DMS79 (cell line): ENCODE measurements around the gene ARHGEF19.
"Not testable (repeated sequence)": the region's sequence is repeated elsewhere in the genome, so short reads cannot be mapped to it uniquely, and the experiment has no call there.

Experiments
- DNase-seq: peaks from one replicate; lab custom pipeline; 2025; lab: John Stamatoyannopoulos, UW

ARHGEF19 gene

DNA sequence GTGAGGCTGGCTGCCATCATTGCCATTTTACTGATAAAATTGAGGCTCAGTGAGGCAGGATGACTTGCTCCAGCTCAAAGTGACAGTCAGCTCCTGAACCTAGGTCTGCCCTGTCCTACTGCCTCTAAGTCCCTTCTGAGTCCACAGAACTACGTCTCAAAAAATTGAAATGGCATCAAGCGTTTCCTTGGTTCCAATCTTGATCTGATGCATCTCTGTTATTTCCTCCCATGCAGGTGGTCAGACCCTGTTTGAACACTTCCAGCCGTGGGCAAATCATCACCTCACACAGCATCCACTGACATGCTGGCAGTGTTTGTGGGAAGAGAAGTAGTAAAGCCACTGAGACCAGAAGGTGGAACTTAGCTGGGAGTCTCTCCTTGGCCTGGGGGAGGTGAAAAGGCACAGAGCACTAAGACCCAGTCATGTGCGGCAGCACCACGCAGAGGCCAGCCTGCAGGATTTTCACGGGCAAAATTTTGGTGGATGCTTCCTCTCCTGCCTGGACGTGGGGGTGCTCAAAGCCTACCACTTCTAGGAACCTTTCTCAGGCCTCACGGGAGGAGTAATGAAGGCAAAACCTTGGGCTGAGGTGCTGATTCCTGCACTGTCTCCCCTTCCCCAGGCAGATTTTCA lies 32.3 kb upstream of the ARHGEF19 start:
- no peak for DNase-seq

DNA sequence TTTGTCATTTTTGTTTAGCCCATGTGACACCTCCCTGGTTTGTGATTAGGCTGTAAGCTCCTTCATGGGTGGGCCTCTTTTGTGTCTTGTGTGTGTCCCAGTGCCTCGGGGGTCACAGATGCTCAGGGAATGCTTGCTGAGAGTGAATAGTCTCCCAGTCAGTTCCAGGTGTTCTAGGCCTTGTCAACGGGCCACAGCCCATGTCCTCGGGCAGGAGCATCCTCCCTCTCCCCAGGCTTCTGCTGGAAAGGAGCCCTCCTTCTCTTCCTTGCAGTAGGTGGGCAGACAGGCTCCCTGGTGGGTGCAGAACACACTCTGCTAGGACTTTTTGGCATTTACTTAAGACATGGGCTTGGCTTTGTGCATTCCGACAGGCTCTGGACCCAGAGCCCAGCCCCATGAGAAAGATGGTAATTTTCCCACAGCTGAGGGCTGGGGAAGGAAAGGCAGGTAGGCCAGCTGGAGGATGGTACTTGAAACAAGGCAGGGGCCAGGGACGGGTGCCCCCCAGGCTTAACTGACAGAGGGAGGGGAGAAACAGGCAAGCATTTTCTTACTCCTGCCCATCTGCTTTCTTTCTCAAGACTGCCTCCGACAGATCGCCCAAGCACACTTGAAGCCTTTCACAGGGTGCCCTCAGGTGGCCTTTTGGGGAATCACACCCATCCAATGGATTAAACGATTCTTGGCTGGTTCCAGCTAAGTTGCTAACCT lies 31.6 kb upstream of the ARHGEF19 start:
- DNase-seq: peak; percentile 49

DNA sequence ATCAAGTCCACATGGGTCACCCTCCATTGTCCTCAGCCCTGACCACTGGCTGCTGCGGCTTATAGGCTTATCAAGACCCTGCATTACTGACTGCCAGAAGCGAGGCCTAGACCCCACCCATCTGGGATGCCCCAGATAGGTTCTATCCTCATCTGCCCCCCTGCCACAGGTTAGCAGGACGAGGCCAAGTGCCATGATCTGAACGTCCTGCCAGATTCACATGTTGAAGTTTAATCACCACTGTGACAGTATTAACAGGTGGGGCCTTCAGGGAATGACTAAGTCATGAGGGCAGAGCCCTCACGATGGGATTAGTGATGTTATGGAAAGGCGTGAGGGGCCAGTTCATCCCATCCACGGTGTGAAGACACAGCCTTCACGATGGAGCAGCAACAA lies 30.8 kb upstream of the ARHGEF19 start:
- no peak for DNase-seq

DNA sequence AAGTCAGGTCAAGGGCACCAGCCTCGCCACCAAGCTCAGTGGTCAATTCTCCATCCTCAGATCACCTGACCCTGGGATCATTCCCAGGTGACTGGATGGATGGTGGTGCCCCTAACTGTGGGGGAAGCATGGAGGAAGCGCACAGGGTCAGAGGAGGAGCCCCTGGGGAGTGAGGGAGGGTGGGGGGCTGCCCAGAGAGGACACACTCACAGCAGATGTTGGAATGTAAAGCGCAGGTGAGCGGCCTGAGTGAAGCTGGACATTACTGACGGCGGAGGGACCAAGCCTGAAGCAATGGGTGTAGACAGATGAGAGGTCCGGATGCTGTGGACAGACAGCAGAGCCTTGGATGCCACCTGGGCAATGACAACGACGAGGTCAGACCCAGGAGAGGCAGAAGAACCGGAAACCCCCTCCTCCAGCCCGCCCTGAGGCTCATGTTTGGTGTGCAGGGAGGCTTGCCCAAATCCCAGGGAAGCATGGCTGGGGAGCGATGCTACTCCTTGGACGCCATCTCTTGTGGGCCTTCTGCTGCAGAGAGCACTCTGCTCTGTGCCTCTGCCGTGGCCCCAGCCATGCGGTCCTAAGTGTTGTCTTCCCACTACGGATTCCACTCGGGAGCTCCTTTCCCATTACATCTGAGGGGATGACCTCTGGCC lies 30.2 kb upstream of the ARHGEF19 start:
- DNase-seq: no peak

DNA sequence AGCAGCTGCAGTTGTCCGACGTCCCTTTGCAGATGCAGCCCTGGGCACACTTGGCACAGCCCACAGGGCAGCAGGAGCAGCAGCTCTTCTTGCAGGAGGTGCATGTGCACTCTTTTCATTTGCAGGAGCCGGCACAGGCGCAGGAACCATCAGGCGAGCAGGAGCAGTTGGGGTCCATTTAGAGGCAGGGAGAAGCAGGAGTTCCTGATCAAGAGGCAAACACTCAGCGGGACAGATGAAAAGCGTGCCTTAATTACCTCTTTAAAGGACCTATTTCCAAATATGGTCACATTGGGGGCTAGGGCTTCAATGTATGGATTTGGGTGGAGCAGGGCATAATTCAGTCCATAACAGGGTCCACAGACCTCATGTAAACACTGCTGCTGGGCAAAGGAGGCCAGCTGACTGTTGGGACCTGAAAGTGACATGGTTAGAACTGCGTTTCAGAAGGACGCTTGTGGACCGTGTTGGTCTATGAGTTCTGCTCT lies 28.8 kb upstream of the ARHGEF19 start:
- DNase-seq: peak; percentile 22

DNA sequence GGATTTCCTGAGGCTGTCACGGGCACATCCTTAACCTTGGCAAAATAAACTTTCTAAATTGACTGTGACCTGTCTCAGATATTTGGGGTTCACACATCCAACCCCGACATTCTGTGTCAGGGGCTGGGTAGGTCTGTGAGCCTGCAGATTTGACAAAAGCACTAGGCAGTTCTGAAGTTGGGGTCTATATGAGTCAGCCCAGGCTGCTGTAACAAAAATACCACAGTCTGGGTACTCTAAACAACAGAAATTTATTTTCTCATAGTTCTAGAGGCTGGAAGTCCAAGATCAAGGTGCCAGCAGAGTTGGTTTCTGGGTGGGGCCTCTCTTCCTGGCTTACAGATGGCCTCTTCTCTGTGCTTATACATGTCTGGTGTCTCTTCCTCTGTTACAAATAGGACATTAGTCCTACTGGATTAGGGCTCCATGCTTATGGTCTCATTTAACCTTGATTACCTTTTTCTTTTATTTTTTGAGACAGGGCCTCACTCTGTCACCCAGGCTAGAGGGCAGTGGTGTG lies 27.6 kb upstream of the ARHGEF19 start:
- no peak for DNase-seq

DNA sequence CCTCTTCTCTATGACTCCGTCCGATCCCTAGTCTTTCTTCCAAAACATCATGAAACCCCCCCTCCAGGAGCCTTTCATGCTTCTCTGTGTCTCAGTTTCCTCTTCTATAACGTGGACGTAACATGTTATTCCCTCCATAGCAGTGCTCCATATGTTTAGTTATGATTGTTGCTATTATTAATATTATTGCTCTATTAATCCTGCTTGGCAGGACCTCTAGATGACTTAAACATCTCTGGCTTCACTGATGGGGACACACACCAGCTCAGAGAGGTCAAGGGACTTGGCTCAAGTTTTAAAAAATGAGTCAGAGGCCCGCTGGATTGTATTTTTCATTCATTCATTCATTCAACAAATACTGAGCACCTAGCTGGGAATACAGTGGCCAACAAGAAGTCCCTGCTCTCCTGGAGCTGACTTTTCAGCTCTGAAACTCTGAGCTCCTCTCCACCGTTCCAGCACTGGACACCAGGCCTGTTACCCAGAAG lies 24.9 kb upstream of the ARHGEF19 start:
- DNase-seq: no peak

DNA sequence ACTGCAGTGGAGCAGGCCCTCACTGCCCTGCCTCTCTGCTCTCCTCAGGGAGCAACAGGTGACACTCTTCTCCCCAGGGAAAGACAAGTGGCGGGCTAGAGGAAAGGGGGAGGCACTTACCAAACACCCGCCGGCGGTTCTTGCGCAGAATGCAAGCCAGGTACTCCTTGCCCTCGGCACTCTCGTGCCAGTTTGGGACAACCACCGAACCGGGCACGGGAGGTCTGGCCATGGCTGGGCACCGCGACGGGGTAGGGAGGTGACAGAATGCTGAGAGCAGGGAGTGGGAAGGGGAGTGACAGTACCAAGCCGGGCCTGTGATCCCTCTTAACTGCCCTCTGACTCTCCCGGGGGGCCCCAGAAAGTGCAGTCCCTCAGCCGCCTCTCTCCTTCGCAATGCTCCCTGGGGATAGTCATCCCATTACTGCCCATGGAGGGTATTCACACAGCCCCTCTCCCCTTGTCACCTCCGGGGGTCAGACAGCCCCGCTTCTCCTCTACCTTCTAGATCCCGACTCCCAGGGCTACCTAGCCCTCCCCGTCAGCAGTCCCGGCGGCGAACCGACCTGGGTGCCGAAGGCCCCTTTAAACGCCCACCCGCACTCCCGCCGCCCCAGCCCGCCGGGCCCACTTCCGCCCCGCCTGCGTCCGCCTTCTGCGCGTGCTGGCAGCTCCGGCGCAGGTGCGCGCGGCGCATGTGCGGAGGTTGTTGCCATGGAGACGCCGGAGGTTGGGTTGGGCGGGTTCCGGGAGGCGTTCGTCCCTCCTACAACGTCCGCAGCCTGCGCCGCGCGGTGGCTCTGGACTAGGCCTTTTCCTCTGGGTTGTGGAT lies 24.3 kb upstream of the ARHGEF19 start, which contains the start of gene CPLANE2:
Gene CPLANE2, minus strand, starts transcription at position 673 of the 832 bp plus-strand sequence. Its CDS starts 441 bp downstream, at position 232.
- peak; percentile 83 for DNase-seq

DNA sequence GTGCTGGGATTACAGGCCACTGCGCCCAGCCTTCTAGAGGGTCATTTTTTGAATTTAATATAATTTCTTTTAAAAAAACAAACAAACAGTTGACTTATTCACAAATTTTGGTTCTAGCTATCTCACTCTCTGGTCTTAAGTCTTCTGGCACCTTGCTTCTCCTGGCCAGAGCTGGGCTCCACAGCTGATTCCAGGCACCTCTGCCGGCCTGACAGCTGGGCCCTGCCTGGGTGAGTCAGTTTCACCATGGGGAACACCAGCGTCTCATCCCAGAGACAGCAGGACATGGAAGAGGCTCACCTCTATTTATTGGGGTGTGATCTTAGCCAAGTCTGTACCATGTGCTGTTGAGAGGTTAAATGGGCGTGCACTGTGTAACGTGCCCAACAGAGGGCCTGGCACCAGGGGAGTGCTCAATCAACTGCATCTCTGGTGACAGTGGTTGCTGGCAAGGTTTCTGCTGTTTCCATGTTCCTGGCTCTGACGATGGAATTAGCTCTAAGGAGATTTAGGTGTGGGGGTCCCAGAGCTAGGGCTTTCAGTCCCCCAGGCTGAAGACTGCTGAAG lies 23.6 kb upstream of the ARHGEF19 start:
- DNase-seq: peak; percentile 83

DNA sequence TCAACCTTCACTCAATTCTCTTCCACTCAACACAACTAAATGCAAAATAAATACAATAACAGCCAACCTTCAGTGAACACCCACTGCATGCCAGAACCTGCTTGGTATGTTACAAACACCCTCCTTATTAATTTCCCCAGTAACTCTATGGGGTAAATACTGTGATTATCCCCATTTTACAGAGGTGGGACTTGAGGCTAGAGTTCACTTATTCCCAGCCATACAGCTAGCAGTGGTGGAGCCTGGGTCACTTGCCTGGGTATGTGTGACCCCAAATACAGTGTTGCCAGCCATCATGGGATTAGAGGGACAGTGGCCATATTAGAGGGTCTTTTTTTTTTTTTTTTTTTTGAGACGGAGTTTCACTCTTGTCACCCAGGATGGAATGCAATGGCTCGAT lies 22.9 kb upstream of the ARHGEF19 start:
- no peak for DNase-seq

DNA sequence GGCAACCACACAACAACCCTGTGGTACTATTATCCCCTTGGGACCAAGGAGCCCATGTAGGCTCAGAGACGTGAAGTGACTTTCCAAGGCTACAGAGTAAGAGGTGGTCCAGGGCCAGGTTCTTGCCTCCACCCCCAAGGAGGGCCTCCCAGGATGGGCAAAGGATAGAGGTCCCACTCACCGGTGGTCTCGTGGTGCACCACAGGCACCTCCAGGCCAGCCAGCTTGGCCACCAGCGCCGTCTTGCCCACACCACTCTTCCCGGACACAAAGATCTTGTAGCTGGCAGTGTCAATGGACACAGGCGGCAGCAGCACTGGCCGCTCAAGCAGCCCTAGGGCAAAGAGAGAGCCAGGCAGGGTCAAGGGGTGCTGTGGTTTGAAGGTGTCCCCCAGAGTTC lies 21.0 kb upstream of the ARHGEF19 start:
- no peak for DNase-seq

DNA sequence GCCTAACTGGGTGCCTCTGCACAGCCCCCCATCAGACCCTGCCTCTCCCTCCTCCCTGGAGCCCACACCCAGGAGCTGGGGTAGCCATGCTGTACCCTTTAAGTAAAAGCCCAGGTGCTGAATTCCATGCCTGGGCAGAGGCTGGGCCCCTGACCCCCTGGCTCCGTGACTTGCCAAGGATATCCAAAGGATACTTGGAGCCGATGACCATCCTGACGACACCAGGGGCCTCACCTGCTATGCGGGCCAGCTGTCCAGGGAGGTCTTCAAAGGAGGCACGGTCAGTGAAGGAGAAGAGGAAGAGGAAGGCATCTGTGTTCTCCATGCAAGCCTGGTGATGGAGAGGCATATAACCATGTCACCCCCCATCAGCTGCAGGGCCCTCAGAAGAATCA lies 19.9 kb upstream of the ARHGEF19 start:
- no peak for DNase-seq

DNA sequence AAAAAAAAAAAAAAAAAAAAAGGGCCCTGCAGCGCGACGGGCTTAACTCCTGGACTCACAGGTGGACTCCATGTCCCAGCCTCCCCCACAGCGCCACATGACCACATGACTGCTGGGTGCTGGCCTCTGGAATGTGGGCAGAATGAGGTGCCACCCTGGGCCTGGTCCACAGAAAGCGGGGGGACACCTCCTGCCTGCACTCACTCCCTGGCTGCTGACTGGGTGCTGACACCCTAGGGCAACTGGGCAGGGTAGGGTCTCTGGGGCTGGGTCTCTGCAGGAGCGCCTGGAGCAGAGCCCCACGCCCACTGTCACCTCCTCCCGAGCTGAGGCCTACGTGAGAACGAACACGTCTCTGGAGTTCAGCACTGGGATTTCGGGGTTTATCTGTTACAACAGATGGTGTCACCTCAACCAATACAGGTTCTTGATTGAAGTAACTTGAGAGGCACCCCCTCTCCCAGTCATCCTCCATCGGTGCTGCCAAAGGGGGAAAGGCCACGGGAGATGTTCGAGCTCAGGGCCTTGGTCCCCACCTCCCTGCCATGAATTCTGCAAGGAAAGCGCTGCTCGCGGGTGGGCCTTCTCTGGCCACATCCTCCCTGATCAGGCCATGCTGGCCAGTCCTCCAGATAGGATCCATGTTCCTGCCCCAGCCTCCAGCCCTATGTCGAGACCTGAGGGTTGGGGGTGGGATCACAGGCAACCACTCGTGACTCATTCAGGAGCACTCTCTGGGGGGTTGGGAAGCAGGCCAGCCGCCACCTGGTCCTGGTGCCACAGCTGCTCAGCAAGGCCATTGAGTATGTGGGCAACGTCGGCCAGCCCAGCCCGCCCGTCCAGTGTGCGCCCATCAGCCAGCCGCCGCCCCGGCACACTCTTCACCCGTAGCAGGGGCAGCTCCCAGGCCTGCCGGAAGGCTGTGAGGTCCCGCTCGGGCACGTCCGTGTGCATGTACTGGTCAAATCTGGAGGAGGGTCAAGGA lies 19.2 kb upstream of the ARHGEF19 start:
- DNase-seq: no peak

DNA sequence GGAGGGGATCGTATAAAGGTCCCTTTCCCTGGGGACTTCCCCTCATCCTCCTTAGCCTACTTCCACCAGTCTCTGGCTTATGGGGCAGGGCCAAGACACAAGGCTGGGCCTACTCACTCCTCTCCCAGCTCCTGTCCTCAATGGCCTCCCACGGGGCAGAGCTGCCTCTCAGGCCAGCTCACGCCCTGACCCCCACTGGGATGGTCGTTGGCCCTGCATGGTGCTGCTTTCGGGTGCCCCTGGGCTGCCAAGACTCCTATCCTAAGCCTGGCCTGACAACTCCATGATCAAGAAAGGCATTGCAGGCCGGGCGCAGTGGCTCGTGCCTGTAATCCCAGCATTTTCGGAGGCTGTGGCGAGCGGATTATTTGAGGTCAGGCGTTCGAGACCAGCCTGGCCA lies 18.3 kb upstream of the ARHGEF19 start:
- no peak for DNase-seq

DNA sequence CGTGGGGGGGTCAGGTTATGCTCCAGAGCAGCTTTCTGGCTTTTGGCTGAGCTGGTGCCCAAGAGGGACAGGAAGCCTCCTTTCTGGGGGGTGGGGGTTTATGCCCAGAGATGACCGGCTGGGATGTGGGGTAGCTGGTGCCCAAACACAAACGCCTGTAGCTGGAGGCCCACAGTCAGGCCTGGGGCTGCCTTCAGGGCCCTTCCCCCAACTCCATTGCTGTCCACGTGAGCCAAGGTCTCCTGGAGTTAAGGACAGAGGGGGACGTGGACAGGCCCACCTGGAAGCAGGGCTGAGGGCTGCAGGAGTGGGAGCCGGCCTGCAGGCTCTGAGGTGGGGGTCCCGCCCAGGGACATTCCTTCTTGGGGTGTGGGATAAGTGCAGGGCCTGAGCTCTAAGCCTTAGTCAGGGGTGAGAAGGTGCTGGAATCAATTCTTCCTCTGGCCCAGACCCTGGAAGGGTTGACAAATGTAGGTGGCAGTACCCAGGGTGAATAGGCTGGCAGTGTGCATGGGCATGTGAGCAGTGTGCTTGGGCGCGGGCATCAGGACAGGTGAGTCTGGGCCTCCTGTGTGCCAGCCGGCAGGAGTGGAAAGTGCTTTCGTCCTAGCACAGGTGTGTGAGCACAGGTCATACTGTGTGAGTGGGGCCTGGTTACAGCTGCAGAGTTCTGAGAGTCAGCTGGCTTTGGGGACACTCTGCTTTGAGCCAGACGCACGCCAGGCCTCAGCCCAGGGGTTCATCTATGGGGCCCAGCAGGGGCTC lies 17.7 kb upstream of the ARHGEF19 start:
- DNase-seq: no peak

DNA sequence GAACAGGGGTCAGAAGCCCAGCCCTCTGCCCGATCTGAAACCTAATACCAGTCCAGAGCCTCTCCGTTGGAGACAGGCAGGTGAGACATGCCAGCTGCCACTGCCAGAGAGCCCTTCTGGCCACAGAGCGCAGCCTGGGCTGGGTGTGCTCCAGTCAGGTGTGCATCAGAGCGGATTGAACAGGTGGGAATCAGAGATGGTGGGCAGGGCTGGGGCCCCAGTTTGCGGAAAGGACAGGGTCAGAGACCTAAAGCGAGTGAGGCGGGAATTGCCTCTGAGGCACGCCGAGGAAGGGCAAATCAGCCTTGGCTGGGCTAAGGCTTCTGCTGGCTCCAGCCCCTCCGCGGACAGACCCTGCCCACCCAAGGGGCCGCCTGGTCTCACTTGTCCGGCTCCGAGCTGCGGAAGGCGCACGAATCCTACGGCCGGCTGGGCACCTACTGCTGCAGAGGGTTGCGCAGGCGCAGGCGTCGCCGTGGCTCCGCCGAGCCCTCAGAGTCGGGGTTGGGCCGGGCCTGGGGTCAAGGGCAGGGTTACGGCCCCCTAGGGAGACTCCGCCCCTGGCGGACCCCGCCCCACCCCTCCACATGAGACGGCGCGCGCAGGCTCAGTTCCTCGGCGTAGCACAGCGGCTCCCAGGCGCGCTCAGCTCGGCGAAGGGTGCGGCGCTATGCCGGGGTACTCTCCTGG lies 14.2 kb upstream of the ARHGEF19 start:
- DNase-seq: no peak

DNA sequence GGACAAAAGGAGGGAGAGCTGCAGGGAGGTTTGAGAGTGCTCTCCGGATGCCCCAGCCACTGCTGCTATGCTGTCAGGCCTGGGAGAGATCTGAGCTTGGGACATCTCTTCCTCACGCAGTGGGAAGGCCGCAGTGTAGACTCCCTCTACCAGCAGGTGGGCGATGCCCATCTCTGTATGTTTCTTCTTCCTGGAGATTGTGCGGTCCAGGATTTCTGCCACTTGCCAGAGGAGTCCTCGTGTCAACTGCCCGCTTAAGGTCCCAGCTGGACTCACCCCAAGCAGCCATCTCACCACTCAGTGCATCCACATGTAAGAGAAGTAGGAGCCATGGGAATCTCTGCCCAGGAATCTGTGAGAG lies 13.7 kb upstream of the ARHGEF19 start:
- DNase-seq: no peak

DNA sequence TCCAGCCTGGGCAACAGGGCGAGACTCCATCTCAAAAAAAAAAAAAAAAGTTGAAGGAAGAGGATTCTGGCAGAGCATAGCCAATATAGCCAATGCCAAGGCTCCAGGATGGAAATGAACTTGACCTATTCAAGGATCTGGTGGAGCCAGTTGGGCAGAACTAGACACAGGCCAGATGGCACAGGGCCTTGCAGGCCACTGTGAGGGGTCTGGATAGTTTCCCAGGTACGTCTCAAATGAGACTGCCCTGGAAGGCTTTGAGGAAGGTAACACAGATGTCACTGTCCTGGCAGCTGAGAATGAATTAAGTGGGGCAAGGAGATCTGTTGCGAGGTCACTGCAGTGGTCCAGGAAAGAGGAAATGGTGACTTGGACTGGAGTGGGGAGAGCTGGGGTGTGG lies 12.0 kb upstream of the ARHGEF19 start:
- DNase-seq: no peak

DNA sequence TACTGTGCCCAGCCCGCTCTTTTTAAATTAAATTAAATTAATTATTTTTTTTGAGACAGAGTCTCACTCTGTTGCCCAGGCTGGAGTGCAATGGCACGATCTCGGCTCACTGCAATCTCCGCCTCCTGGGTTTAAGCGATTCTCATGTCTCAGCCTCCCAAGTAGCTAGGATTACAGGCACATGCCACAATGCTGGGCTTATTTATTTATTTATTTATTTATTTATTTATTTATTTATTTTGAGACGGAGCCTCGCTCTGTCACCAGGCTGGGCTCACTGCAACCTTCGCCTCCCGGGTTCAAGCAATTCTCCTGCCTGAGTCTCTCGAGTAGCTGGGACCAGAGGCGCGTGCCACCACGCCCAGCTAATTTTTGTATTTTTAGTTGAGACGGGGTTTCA lies 10.3 kb upstream of the ARHGEF19 start:
- not testable (repeated sequence) for DNase-seq
